Urinary bladder (tissue), 4 donors: ENCODE results near the gene STX4. TPM values are rescaled to one million over a fixed set of nuclear protein-coding genes. Genes with fewer than 3 reads are reported as not detected.

Source experiments
- DNase-seq: peaks from one replicate; pipeline ENCODE4 v3.0.0-alpha.2; 2015; ENCODE audit errors: extremely low spot score
- H3K27ac ChIP-seq: one replicate; pipeline ENCODE4 v1.5.1; 2013; ENCODE audit warnings: low read depth, mild to moderate bottlenecking, moderate library complexity
- H3K36me3 ChIP-seq: one replicate; pipeline ENCODE4 v1.6.1; 2013; ENCODE audit warnings: mild to moderate bottlenecking, moderate library complexity; ENCODE audit not compliant: insufficient read depth
- H3K4me1 ChIP-seq: one replicate; pipeline ENCODE4 v1.6.1; 2013; ENCODE audit warnings: mild to moderate bottlenecking, moderate library complexity; ENCODE audit not compliant: insufficient read depth
- H3K4me3 ChIP-seq: one replicate; pipeline ENCODE4 v1.5.1; 2013; ENCODE audit warnings: low read depth, low read length
- WGBS: extraction: QIAGEN DNeasy Blood & Tissue Kit; methylation state at CpG from one replicate; pipeline ENCODE4 v1.1.7; 2013; 5-methylcytosine and 5-hydroxymethylcytosine counted together
- polyA plus RNA-seq: library from polyadenylated mRNA; stranded (reverse); fragments of 200-250 nt; gene quantifications from one replicate; pipeline ENCODE4 v1.2.3, GENCODE V29; 2013
- total RNA-seq: library from RNA; depleted of rRNA; stranded (reverse); fragments of >200 nt; gene quantifications from one replicate; pipeline ENCODE4 v1.2.3, GENCODE V29; 2014
- donor health status: healthy with polysubstance abuse.
- donor health status: healthy.

Gene STX4
- total and polyA plus RNA-seq, 2 donors, result 18.0 to 68.2 TPM

- Histone ChIP-seq H3K36me3 (no peaks in the 10 kb centered on the region), H3K4me1 (no peaks in the 10 kb centered on the region), H3K4me3 (no peak overlapping the region), H3K27ac (no peak overlapping the region)
- no peak for DNase-seq
- 86% methylated on average over 11 of the region's 11 CpGs for WGBS
Observed at GRCh38 chr16:30995927-30996323, 37.4 kb upstream of the STX4 start.

- WGBS, result 29% methylated on average over 23 of the region's 23 CpGs
- Histone ChIP-seq H3K27ac (no peak overlapping the region), H3K4me3 (peak overlapping the region; percentile 49), H3K36me3 (no peaks in the 10 kb centered on the region), H3K4me1 (no peaks in the 10 kb centered on the region)
- no peak for DNase-seq
Observed at GRCh38 chr16:30996324-30996984, 36.9 kb upstream of the STX4 start.

GRCh38 chr16:30996985-30997724 lies 36.2 kb upstream of the STX4 start:
- no peaks in the 10 kb centered on the region for H3K4me1 ChIP-seq
- peak overlapping the region; percentile 49 for H3K4me3 ChIP-seq
- no peak overlapping the region for H3K27ac ChIP-seq
- WGBS, result 4% methylated on average over 60 of the region's 60 CpGs
- H3K36me3 ChIP-seq, result no peaks in the 10 kb centered on the region
- DNase-seq, result no peak

GRCh38 chr16:30997725-30998711 lies 35.3 kb upstream of the STX4 start:
- no peaks in the 10 kb centered on the region for H3K36me3 ChIP-seq
- H3K27ac ChIP-seq, result no peak overlapping the region
- DNase-seq, result no peak
- H3K4me1 ChIP-seq, result no peaks in the 10 kb centered on the region
- peak overlapping the region; percentile 49 for H3K4me3 ChIP-seq
- WGBS, result 65% methylated on average over 21 of the region's 21 CpGs

GRCh38 chr16:30998852-30999761 lies 34.3 kb upstream of the STX4 start:
- no peak overlapping the region for H3K27ac ChIP-seq
- 72% methylated on average over 6 of the region's 6 CpGs for WGBS
- no peak overlapping the region for H3K4me3 ChIP-seq
- DNase-seq, result no peak
- no peaks in the 10 kb centered on the region for H3K4me1 ChIP-seq
- no peaks in the 10 kb centered on the region for H3K36me3 ChIP-seq

GRCh38 chr16:31000671-31001382 lies 32.5 kb upstream of the STX4 start:
- H3K4me1 ChIP-seq, result no peaks in the 10 kb centered on the region
- WGBS, result 90% methylated on average over 19 of the region's 19 CpGs
- DNase-seq, result no peak
- no peaks in the 10 kb centered on the region for H3K36me3 ChIP-seq
- H3K4me3 ChIP-seq, result no peak overlapping the region
- no peak overlapping the region for H3K27ac ChIP-seq

GRCh38 chr16:31001507-31002249 lies 31.7 kb upstream of the STX4 start:
- no peak for DNase-seq
- 65% methylated on average over 16 of the region's 16 CpGs for WGBS
- Histone ChIP-seq H3K36me3 (no peaks in the 10 kb centered on the region), H3K4me1 (no peaks in the 10 kb centered on the region), H3K27ac (no peak overlapping the region), H3K4me3 (no peak overlapping the region)

GRCh38 chr16:31002250-31002700 lies 31.1 kb upstream of the STX4 start:
- Histone ChIP-seq H3K4me1 (no peaks in the 10 kb centered on the region), H3K4me3 (no peak overlapping the region), H3K36me3 (no peaks in the 10 kb centered on the region), H3K27ac (no peak overlapping the region)
- 68% methylated on average over 10 of the region's 10 CpGs for whole genome bisulfite sequencing
- no peak for DNase-seq

- Histone ChIP-seq H3K27ac (no peak overlapping the region), H3K36me3 (no peaks in the 10 kb centered on the region), H3K4me1 (no peaks in the 10 kb centered on the region), H3K4me3 (no peak overlapping the region)
- WGBS, result 75% methylated on average over 9 of the region's 9 CpGs
- DNase-seq, result no peak
Observed at GRCh38 chr16:31002862-31003341, 30.5 kb upstream of the STX4 start.

- 83% methylated on average over 6 of the region's 6 CpGs for WGBS
Observed at GRCh38 chr16:31003744-31004143, 29.6 kb upstream of the STX4 start.

GRCh38 chr16:31004658-31005057 lies 28.7 kb upstream of the STX4 start:
- H3K4me3 ChIP-seq, result no peak overlapping the region
- WGBS, result 82% methylated on average over 2 of the region's 2 CpGs
- no peaks in the 10 kb centered on the region for H3K4me1 ChIP-seq
- no peak for DNase-seq
- no peaks in the 10 kb centered on the region for H3K36me3 ChIP-seq
- no peak overlapping the region for H3K27ac ChIP-seq

More at GRCh38 chr16:31003744-31004143, 29.6 kb upstream of the STX4 start:
- no peak for DNase-seq
- Histone ChIP-seq H3K4me3 (no peak overlapping the region), H3K4me1 (no peaks in the 10 kb centered on the region), H3K27ac (no peak overlapping the region), H3K36me3 (no peaks in the 10 kb centered on the region)
